ENCODE data around the gene LRFN5. TPM values are rescaled to one million over a fixed set of nuclear protein-coding genes. Genes with fewer than 3 reads are reported as not detected.

LRFN5 gene
- total RNA-seq, 1 experiment from 2014 or later, result 1.3 TPM

DNA sequence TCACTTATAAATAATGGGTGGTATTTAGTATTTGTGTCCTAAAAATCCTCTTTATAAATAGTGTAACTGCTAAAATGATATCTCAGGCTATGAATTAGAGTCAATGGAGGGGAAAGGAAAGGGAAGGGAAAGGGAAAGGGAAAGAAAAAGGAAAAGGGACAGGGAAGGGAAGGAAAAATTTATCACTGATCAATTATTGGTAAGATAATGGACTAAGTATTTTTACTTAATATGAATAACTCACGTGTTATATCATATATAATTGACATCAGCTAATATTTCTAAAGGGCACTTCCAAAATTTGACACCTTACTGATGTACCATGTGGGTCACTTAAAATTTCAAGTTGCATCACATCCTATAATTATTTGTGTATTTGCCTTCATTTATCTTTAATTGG lies 193.1 kb downstream of the LRFN5 start:
- Histone ChIP-seq H2BK12ac (ENCODE audit: insufficient read length, low read depth, low read length) (no peak overlapping the region), H3K27ac (ENCODE audit: insufficient read length, low read depth, low read length) (no peak overlapping the region), H4K91ac (ENCODE audit: insufficient read length, low read depth, low read length) (no peak overlapping the region), H2AK5ac (ENCODE audit: insufficient read length, low read length) (no peak overlapping the region), H3K4me1 (ENCODE audit: insufficient read depth, low read length) (no peaks in the 10 kb centered on the region), H3K56ac (ENCODE audit: insufficient read length, low read depth, low read length) (no peak overlapping the region), H3K4ac (ENCODE audit: low read depth, low read length) (no peak overlapping the region), H3K23me2 (ENCODE audit: insufficient read length, low read depth, low read length, poor library complexity, severe bottlenecking) (no peaks in the 10 kb centered on the region), H2BK15ac (ENCODE audit: low read depth, low read length) (no peak overlapping the region), H3K79me2 (ENCODE audit: insufficient read depth, low read length) (no peaks in the 10 kb centered on the region), H3K4me2 (ENCODE audit: insufficient read depth, insufficient read length, low read length) (no peak overlapping the region), H2BK5ac (ENCODE audit: insufficient read length, low read length) (no peak overlapping the region), H4K20me1 (ENCODE audit: control insufficient read depth, insufficient read depth, insufficient read length) (no peaks in the 10 kb centered on the region), H3K79me1 (ENCODE audit: insufficient read depth, low read depth, low read length, poor library complexity, severe bottlenecking) (no peaks in the 10 kb centered on the region), H2BK20ac (ENCODE audit: low read depth, low read length, poor library complexity, severe bottlenecking) (no peak overlapping the region), H3K27me3 (ENCODE audit: insufficient read depth, low read length) (no peaks in the 10 kb centered on the region), H2AFZ (ENCODE audit: low read length) (no peak overlapping the region), H4K5ac (ENCODE audit: insufficient read length, low read depth, low read length) (no peak overlapping the region), H3K23ac (ENCODE audit: insufficient read length, low read depth, low read length) (no peak overlapping the region), H3K18ac (ENCODE audit: insufficient read length, low read depth, low read length) (no peak overlapping the region), H4K8ac (replicated peaks; ENCODE audit: insufficient read length, low read depth, low read length) (no peak overlapping the region), H3K9me3 (ENCODE audit: control insufficient read depth, low read depth, low read length) (no peaks in the 10 kb centered on the region), H2BK120ac (ENCODE audit: low read depth, low read length, poor library complexity, severe bottlenecking) (no peak overlapping the region), H3K14ac (ENCODE audit: insufficient read depth, low read length) (no peak overlapping the region), H3K9ac (ENCODE audit: extremely low read depth, insufficient read length, low read length) (no peak overlapping the region), H3T11ph (ENCODE audit: low read length) (no peak overlapping the region)
- Mint-ChIP-seq H3K4me1 (no peaks in the 10 kb centered on the region), H3K9me3 (peaks cover 4 to 8% of the 10 kb centered on the region in 2 experiments; a peak in 4 of 5 replicates), H3K27ac (no peak overlapping the region), H3K36me3 (ENCODE audit: insufficient read depth in 1 of 3, low read depth in 3 of 3) (peaks cover 0 to 2% (median 0%) of the 10 kb centered on the region in 3 experiments; a peak in 1 of 7 replicates), H3K27me3 (ENCODE audit: low read depth) (no peaks in the 10 kb centered on the region), H3K4me3 (no peak overlapping the region)
- TF ChIP-seq, protein P1, sequence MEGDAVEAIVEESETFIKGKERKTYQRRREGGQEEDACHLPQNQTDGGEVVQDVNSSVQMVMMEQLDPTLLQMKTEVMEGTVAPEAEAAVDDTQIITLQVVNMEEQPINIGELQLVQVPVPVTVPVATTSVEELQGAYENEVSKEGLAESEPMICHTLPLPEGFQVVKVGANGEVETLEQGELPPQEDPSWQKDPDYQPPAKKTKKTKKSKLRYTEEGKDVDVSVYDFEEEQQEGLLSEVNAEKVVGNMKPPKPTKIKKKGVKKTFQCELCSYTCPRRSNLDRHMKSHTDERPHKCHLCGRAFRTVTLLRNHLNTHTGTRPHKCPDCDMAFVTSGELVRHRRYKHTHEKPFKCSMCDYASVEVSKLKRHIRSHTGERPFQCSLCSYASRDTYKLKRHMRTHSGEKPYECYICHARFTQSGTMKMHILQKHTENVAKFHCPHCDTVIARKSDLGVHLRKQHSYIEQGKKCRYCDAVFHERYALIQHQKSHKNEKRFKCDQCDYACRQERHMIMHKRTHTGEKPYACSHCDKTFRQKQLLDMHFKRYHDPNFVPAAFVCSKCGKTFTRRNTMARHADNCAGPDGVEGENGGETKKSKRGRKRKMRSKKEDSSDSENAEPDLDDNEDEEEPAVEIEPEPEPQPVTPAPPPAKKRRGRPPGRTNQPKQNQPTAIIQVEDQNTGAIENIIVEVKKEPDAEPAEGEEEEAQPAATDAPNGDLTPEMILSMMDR (conservative IDR thresholded peaks at IDR 0.05), result no peak
- no peak for DNase-seq
- WGBS (ENCODE audit: extremely low coverage, insufficient read length, low lambda C conversion rate), result no CpG with 5 or more reads among the region's 1 CpG
